GM23248 (cell line): Measurements from ENCODE around the gene ST7.

Experiments
- EZH2 ChIP-seq: fragments of 200-600 bp; sonication (generic); IDR thresholded peaks from 2 replicates; pipeline ENCODE4 v1.6.1; 2018; ENCODE audit warnings: antibody characterized with exemption, mild to moderate bottlenecking; ENCODE audit not compliant: insufficient read depth, poor library complexity, severe bottlenecking
- EZH2phosphoT487 ChIP-seq: fragments of 200-600 bp; sonication (generic); IDR thresholded peaks from 2 replicates; pipeline ENCODE4 v1.6.1; 2018; ENCODE audit warnings: antibody characterized with exemption, moderate library complexity, mild to moderate bottlenecking, low read depth; ENCODE audit not compliant: insufficient read depth

DNA sequence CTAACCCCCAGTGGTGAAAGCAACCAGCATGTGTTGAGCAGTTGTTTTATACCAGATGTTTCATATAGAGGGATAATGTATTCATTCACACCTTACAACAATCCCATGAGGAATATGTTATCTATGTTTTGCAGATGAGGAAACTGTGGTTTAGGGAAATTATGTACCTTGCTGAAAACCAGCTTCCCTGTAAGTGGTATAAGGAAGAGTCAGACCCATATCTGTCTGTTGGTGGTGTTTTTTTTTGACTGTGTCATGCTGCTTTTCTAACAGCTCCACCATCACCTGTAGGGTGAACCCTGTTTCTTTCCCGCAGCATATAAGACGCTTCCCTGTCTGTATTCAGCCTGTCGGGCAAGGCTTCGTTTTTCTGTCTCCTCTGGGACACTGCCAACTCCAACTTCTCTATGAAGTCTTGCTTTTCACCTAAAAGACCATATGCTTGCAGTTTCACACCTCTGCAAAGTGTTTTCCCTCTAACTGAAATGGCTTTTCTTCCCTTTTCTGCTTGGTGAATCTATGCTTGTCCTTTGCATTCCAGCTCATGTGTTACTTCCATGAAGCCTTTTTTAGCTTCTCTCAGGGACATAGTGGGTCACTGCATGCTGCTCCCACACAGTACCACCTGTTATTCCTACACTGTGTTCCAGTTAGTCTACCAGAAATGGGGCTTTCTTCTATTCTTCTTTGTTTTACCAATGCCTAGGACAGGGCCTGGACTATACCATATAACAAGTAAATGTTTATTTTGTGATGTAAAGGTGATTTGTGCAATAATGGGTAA lies 92.8 kb downstream of the ST7 start:
- TF ChIP-seq EZH2: no peak
- TF ChIP-seq EZH2phosphoT487: no peak
